22Rv1 (cell line): ENCODE results near the gene COG2.

ENCODE experiments used
- ZFX ChIP-seq: fragments of 450-650 bp; IDR thresholded peaks from 2 replicates; pipeline ENCODE4 v1.6.1; 2017; ENCODE audit warnings: antibody characterized with exemption, borderline replicate concordance
- TF ChIP-seq, protein P1 (sequence below): fragments of 450-650 bp; IDR thresholded peaks from 2 replicates; pipeline ENCODE4 v1.5.1; 2017; ENCODE audit warnings: mild to moderate bottlenecking

DNA sequence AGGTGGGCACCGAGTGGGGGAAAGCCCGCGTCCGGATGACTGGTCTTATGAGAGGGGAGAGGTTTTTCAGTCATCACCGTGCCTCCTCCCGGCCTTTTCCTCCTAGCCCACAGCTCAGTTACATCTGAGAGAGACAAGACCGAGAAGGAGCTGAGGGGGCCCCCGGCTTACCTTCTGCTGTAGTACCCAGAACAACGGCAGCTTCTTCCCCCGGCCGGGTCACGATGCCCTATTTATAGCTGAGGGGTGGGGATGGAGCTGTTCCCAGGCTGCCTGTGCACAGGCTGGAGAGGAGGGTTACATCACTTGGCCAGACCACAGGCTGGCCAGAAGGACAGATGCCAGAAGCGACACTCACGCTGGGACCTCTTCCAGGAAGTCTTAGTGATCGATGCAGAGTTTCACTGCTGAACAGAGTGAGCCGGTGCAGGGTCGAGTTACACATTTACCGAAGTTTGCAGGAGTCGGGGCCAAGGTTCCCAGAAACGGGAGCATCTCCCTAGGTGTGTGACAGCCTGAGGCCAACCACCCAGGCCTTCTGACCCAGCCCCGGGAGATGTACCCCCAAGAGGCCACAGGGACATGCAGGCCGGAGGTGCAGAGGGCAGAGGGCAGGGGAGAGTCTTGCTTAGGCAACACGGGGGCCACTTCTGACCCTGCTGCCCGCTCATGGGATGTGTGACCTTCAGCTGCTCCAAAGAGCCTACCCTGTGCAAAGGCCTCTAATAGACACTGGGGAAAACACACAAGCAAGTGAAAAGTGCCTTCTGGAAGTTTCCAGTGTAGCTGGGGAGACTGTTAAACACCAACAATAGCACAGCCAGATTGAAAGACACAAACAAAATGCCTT is 71.9 kb downstream of the COG2 start, which contains the start of gene AGT:
- TF ChIP-seq, protein P1, sequence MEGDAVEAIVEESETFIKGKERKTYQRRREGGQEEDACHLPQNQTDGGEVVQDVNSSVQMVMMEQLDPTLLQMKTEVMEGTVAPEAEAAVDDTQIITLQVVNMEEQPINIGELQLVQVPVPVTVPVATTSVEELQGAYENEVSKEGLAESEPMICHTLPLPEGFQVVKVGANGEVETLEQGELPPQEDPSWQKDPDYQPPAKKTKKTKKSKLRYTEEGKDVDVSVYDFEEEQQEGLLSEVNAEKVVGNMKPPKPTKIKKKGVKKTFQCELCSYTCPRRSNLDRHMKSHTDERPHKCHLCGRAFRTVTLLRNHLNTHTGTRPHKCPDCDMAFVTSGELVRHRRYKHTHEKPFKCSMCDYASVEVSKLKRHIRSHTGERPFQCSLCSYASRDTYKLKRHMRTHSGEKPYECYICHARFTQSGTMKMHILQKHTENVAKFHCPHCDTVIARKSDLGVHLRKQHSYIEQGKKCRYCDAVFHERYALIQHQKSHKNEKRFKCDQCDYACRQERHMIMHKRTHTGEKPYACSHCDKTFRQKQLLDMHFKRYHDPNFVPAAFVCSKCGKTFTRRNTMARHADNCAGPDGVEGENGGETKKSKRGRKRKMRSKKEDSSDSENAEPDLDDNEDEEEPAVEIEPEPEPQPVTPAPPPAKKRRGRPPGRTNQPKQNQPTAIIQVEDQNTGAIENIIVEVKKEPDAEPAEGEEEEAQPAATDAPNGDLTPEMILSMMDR: no peak
- TF ChIP-seq ZFX: no peak
